Measurements from ENCODE around the gene FUOM. TPM values are rescaled to one million over a fixed set of nuclear protein-coding genes. Genes with fewer than 3 reads are reported as not detected.

The FUOM gene
- total RNA-seq, 3 donors from 2014 or later: 13.8 to 31.5 (median 31.2) TPM

DNA sequence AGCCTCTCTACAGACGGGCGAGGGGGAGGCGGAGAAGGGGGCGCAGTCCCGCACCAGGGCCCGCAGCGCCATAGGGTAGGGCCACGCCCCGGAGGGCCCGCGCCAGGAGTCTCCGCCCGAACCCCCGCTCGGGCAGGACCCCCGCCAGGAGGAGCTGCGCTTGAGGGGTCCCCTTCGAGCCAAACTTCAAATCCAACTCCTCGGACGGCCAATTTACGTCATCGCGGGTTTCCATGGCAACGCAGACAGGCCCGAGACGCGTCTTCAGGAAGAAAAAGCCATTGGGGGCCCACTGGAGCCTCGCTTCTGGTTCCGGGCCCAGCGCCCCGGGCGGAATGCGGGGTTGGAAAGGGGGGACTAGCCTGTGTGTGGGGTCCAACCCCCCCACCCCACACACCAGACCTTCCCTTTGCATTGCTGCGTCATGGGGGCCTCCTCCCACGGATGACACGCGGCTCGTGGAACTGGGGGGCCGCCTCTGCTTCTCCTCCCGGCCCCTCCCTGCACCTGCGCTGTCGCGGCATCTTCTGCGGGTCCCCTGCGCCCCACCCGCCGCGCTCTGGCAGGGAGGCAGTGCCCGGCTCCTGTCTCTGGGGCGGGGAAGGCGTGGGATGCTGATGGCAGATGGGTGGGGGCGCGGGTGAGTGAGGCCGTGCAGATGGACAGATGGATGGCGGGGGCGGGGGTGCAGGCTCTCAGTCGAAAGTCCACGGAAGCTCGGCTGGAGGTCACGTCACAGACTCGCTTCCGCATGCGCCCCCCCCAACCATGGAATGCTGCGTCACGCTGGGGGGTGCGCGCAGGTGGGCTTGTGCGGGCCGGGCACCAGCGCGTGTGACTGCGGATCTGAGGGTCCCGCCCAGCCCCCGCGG lies 22.3 kb downstream of the FUOM start:
- DNase-seq (ENCODE audit: low spot score in 2 of 2): no peak
- Histone ChIP-seq H3K9me3 (no peaks in the 10 kb centered on the region), H3K4me3 (peak overlapping the region; percentile 24 to 66 (median 44)), H3K27ac (no peak overlapping the region), H3K36me3 (no peaks in the 10 kb centered on the region), H3K4me1 (peaks cover 7 to 8% of the 10 kb centered on the region in 2 donors), H3K27me3 (peaks cover 18 to 78% of the 10 kb centered on the region in 2 donors)
- TF ChIP-seq POLR2AphosphoS5 (IDR thresholded peaks at IDR 0.05) (no peak), POLR2A (IDR thresholded peaks at IDR 0.05) (no peak)
- TF ChIP-seq, protein P1, sequence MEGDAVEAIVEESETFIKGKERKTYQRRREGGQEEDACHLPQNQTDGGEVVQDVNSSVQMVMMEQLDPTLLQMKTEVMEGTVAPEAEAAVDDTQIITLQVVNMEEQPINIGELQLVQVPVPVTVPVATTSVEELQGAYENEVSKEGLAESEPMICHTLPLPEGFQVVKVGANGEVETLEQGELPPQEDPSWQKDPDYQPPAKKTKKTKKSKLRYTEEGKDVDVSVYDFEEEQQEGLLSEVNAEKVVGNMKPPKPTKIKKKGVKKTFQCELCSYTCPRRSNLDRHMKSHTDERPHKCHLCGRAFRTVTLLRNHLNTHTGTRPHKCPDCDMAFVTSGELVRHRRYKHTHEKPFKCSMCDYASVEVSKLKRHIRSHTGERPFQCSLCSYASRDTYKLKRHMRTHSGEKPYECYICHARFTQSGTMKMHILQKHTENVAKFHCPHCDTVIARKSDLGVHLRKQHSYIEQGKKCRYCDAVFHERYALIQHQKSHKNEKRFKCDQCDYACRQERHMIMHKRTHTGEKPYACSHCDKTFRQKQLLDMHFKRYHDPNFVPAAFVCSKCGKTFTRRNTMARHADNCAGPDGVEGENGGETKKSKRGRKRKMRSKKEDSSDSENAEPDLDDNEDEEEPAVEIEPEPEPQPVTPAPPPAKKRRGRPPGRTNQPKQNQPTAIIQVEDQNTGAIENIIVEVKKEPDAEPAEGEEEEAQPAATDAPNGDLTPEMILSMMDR (IDR thresholded peaks at IDR 0.05): no peak
- intact Hi-C loops (cut with DNase I; ENCODE audit: low total_unique reads): no loop called here

DNA sequence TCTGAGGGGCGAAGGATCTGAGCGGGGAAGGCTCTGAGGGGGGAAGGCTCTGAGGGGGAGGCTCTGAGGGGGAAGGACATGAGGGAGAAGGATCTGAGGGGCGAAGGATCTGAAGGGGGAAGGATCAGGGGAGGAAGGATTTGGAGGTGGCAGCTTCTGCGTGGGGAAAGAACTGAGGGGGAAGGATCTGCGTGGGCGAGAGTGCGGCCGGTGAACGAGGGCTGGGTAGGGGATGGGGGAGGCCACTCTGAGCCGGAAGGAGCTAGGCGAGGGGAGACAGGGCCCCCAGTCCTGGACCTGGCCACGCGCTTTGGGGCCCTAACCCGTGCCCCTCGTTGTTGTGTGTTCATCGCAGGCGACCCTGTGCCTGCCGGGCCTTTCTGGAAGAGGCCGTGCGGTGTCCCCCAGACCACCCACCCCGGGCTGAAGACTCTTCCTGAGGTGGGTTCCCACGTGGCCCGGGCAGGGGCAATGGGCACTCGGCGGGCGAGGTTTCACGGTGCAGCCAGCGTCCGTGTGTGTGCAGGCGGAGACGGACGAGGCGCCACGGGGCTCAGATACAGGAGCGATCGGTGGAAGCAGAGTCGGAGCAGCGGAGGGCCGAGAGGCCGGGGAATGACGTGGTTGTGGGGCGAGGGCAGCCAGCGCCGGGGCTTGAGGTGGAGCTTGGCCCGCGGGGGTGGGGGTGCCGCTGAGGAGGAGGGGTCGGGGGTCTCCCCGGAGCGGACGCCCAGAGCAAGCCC lies 23.1 kb downstream of the FUOM start:
- Histone ChIP-seq H3K27ac (no peak overlapping the region), H3K4me1 (peaks cover 7 to 8% of the 10 kb centered on the region in 2 donors), H3K9me3 (no peaks in the 10 kb centered on the region), H3K36me3 (no peaks in the 10 kb centered on the region), H3K27me3 (peaks cover 18 to 70% of the 10 kb centered on the region in 2 donors), H3K4me3 (peak overlapping the region; percentile 24 to 66 (median 44))
- TF ChIP-seq POLR2AphosphoS5 (IDR thresholded peaks at IDR 0.05) (no peak), POLR2A (IDR thresholded peaks at IDR 0.05) (no peak)
- TF ChIP-seq, protein P1 (IDR thresholded peaks at IDR 0.05): no peak
- intact Hi-C loops (cut with DNase I; ENCODE audit: low total_unique reads): no loop called here
- DNase-seq (ENCODE audit: low spot score in 2 of 2): no peak

DNA sequence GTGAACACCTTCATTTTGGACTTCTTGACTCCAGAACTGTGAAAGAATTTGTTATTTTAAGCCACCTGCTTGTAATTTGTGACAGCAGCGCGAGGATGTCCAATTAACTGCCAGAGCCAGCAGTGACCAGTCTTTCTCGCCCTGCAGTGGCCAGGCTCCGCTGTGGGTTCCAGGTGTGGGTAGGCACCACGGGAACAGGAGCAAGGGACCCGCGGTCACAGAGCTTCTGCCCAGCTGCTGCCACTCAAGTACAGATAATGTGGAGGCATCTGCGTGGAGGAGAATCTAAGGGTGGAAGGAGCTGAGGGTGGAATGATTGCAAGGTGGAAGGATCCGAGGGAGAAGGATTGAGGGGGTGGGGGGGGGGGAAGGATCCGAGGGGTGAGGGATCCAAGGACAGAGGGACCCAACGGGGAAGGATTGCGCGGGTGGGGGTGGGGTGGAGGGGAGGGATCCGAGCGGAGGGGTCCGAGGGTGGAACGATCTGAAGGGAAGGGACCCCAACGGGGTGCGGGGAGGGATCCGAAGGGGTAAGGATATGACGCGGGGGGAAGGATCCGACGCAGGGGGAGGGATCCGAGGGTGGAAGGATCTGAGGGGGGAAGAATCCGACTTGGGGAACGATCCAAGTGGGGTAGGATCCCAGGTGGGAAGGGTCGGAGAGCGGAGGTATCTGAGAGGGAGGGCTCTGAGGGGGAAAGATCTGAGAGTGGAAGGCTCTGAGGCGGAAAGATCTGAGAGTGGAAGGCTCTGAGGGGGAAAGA lies 24.7 kb downstream of the FUOM start:
- TF ChIP-seq, protein P1 (IDR thresholded peaks at IDR 0.05): no peak
- TF ChIP-seq POLR2A (IDR thresholded peaks at IDR 0.05) (no peak), POLR2AphosphoS5 (IDR thresholded peaks at IDR 0.05) (no peak)
- DNase-seq (ENCODE audit: low spot score in 2 of 2): no peak
- Histone ChIP-seq H3K4me1 (peaks cover 7 to 8% of the 10 kb centered on the region in 2 donors), H3K27me3 (peaks cover 19 to 69% of the 10 kb centered on the region in 2 donors), H3K36me3 (no peaks in the 10 kb centered on the region), H3K27ac (no peak overlapping the region), H3K9me3 (no peaks in the 10 kb centered on the region), H3K4me3 (no peak overlapping the region)
- intact Hi-C loops (cut with DNase I; ENCODE audit: low total_unique reads): no loop called here

DNA sequence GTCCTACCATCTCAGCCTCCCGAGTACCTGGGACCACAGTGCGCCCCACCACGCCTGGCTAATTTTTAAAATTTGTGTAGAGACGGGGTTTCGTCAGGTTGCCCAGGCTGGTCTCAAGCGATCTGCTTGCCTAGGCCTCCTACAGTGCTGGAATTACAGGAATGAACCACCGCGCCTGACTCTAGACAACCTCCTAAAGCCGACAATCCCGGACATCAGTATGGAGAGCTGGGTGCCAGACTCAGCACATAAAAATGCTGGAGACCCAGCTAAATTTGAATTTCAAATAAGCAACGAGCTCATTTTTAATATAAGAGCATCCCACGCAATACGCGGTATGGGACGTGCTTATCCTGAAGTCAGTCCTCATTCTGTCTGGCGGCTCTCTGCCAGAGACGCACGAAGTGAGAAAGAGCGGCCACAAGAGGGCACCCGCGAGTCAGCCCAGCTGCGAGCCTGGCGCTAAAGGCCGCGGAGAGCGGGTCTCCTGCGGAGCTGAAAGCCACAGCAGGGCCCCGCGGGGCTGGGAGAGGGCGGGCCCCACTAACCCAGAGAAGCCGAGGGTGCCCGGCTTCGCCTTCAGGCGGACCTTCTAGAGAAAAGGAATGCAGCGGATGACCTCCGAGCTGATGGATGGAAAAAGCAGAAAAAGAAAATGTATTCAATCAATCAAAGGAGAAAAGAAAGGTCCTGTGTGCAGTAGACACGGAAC lies 28.2 kb downstream of the FUOM start:
- intact Hi-C loops (cut with DNase I; ENCODE audit: low total_unique reads): no loop called here
- peaks cover 0 to 5% of the 10 kb centered on the region in 2 donors for H3K4me1 ChIP-seq
- H3K9me3 ChIP-seq: no peaks in the 10 kb centered on the region
- TF ChIP-seq POLR2A (IDR thresholded peaks at IDR 0.05): no peak
- TF ChIP-seq, protein P1 (IDR thresholded peaks at IDR 0.05): peak; percentile 41 to 82 (median 76)
- DNase-seq (ENCODE audit: low spot score in 2 of 2): peak; percentile 65 to 82
- H3K36me3 ChIP-seq: no peaks in the 10 kb centered on the region
- H3K27ac ChIP-seq: no peak overlapping the region
- H3K27me3 ChIP-seq: peaks cover 6 to 68% of the 10 kb centered on the region in 2 donors
- peak overlapping the region in 2 of 3 donors; percentile 42 to 56 for H3K4me3 ChIP-seq
